ENCODE measurements around the gene NPIPA5. TPM values are rescaled to one million over a fixed set of nuclear protein-coding genes. Genes with fewer than 3 reads are reported as not detected.
"Not testable (repeated sequence)": the region's sequence is repeated elsewhere in the genome, so short reads cannot be mapped to it uniquely, and the experiment has no call there.

Gene NPIPA5
- total and polyA plus RNA-seq, 9 donors, result 3.9 to 92.2 (median 21.0) TPM

DNA sequence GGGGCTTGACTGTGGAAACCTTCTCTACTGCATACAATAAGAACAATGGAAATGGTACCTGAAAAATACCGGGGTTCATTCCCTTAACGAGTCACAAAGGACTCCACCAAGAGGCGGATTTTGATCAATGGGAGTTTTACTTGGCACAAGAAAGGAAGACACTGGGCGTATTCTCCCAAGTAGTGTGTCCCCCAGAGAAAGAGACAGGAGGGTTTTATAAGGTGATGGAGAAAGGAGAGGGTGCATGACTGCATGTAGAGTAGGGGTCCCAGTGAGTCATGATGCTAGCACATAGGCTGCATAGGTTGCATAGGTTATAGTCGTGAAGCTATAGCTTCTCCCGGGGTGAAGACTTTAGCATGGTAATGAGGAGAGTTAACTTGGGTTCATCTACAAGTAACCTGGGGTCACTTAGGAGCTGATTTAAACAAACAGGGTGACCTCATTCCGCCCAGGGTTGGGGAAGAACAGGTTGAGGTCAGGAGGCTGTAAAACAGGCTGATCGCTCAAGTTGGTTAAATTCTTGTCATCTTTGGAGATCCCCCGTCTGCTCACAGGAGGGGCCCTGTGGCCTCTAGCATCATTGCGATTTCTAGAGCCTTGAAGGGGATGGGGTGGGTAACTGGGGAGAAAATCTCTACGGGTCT, 19.0 kb upstream of the NPIPA5 start:
- WGBS, 3 donors, result 89 to 93% (median 93%) methylated on average over 11 of the region's 11 CpGs
- Histone ChIP-seq H3K27ac (no peak overlapping the region), H3K36me3 (no peaks in the 10 kb centered on the region), H3K4me1 (ENCODE audit: insufficient read depth) (peaks cover 2% of the 10 kb centered on the region), H3K4me3 (no peak overlapping the region), H3K27me3 (no peaks in the 10 kb centered on the region), H3K9me3 (no peaks in the 10 kb centered on the region)
- no peak for DNase-seq
- no peak for TF ChIP-seq POLR2A (IDR thresholded peaks at IDR 0.05)
- TF ChIP-seq, protein P1, sequence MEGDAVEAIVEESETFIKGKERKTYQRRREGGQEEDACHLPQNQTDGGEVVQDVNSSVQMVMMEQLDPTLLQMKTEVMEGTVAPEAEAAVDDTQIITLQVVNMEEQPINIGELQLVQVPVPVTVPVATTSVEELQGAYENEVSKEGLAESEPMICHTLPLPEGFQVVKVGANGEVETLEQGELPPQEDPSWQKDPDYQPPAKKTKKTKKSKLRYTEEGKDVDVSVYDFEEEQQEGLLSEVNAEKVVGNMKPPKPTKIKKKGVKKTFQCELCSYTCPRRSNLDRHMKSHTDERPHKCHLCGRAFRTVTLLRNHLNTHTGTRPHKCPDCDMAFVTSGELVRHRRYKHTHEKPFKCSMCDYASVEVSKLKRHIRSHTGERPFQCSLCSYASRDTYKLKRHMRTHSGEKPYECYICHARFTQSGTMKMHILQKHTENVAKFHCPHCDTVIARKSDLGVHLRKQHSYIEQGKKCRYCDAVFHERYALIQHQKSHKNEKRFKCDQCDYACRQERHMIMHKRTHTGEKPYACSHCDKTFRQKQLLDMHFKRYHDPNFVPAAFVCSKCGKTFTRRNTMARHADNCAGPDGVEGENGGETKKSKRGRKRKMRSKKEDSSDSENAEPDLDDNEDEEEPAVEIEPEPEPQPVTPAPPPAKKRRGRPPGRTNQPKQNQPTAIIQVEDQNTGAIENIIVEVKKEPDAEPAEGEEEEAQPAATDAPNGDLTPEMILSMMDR (IDR thresholded peaks at IDR 0.05), result no peak
- TF ChIP-seq EP300 (IDR thresholded peaks at IDR 0.05), result no peak
- intact Hi-C loops (cut with DNase I), result no loop called here

DNA sequence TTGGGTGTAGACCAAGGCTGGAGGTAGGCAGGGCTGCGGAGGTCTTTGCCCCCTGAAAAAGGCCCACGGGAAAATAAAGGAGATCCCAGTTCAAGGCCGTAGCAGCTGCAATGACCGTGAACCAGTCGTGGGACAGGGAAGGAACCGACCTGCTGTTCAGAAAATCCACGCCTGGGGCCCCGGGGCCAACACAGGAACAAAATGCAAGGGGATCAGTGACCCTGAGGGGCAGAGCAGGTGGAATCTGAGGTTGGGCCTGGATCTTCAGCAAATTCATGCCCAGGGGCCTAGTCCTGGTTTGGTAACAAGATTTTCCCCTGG, 18.4 kb upstream of the NPIPA5 start:
- peak overlapping the region; percentile 57 for H3K4me3 ChIP-seq
- intact Hi-C loops (cut with DNase I); H3K36me3 ChIP-seq; H3K4me1 ChIP-seq (ENCODE audit: insufficient read depth); H3K9me3 ChIP-seq; DNase-seq; H3K27me3 ChIP-seq: not testable (repeated sequence)
- peak overlapping the region in 1 of 2 donors; percentile 33 for H3K27ac ChIP-seq
- WGBS, 3 donors, result 69 to 77% (median 76%) methylated on average over 8 of the region's 8 CpGs

DNA sequence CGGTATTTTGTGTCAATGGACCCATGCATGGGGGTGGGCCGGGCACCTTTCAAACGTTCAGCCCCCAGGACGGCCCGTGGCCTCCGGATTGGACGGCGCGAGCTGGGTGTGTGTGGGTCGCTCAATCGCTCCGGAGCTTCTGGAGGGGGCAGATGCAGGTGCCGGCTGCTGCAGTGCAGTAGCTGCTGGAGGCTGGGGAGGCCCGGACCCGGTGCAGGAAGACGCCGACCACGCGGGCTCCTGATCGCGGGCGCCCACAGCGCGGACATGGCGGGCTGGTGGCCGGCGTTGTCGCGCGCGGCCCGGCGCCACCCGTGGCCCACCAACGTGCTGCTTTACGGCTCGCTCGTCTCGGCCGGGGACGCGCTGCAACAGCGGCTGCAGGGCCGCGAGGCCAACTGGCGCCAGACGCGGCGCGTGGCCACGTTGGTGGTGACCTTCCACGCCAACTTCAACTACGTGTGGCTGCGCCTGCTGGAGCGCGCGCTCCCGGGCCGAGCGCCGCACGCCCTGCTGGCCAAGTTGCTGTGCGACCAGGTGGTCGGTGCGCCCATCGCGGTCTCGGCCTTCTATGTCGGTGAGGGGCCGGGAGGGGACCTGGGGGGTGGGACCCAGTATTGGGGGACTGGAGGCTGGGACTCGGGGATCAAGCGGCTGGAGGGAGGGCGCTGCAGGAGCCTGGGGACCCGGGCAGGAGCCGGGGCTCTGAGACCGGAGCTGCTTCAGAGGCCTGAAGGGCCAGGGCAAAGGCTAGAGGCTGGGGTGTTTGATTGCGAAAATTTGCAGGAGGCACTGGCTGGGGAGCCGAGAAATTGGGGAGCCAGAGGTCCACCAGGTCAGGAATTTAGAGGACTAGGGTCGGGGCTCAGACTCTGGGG, 17.8 kb upstream of the NPIPA5 start, which contains the start of gene MPV17L:
TSS of gene MPV17L (plus strand) at position 124 of the 878 bp plus-strand sequence. CDS start at position 268, 144 bp downstream.
- intact Hi-C loops (cut with DNase I); H3K9me3 ChIP-seq; H3K36me3 ChIP-seq; H3K4me1 ChIP-seq (ENCODE audit: insufficient read depth); H3K27me3 ChIP-seq: not testable (repeated sequence)
- WGBS, 3 donors, result 2 to 5% (median 5%) methylated on average over 53 to 79 of the region's 79 CpGs
- H3K27ac ChIP-seq, result peak within 1 kb of the TSS; percentile 33 to 49
- peak; percentile 42 to 76 (median 51) for DNase-seq
- H3K4me3 ChIP-seq, result peak within 1 kb of the TSS; percentile 57

DNA sequence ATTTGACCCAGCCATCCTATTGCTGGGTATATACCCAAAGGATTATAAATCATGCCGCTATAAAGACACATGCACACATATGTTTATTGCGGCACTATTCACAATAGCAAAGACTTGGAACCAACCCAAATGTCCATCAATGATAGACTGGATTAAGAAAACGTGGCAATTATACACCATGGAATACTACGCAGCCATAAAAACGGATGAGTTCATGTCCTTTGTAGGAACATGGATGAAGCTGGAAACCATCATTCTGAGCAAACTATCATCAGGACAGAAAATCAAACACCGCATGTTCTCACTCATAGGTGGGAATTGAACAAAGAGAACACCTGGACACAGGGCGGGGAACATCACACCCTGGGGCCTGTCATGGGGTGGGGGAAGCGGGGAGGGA, 14.9 kb upstream of the NPIPA5 start:
- H3K36me3 ChIP-seq; H3K9me3 ChIP-seq; intact Hi-C loops (cut with DNase I); H3K27me3 ChIP-seq; H3K4me1 ChIP-seq (ENCODE audit: insufficient read depth); H3K27ac ChIP-seq; H3K4me3 ChIP-seq; DNase-seq: not testable (repeated sequence)
- WGBS, 3 donors, result 92 to 95% (median 92%) methylated on average over 7 to 8 of the region's 8 CpGs

DNA sequence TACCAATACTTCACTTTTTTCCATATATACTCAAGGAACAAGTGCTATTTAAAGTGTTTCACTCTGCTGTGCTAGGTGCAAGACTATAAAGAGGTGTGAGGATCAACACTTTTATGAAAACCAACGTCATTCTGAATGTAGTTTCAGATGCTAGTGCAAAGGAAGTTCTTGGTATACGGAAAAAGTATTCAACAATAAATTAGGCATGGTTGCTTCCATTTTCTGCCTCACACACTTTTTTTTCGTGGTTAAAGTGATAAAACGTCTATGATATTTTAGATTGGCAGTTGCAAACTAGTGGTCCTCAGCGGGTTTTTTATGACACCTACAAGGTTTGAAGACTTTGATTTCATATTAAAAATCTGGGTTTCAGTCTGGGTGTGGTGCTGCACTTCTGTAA, 11.8 kb upstream of the NPIPA5 start:
- DNase-seq; H3K27ac ChIP-seq; H3K36me3 ChIP-seq; intact Hi-C loops (cut with DNase I); H3K4me3 ChIP-seq; H3K9me3 ChIP-seq; H3K27me3 ChIP-seq; H3K4me1 ChIP-seq (ENCODE audit: insufficient read depth): not testable (repeated sequence)
- 80 to 83% (median 81%) methylated on average over 5 of the region's 5 CpGs for WGBS, 3 donors

DNA sequence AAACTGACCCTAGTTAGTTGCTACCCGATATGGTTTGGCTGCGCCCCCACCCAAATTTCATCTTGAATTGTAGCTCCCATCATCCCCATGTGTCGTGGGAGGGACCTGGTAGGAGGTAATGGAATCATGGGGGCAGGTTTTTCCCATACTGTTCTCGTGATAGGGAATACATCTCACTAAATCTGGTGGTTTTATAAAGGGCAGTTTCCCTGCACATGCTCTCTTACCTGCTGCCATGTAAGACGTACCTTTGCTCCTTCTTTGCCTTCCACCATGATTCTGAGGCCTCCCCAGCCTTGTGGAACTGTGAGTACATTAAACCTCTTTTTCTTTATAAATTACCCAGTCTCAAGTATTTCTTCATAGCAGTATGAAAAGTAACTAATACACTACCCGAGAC, 10.0 kb upstream of the NPIPA5 start:
- H3K4me3 ChIP-seq; intact Hi-C loops (cut with DNase I); H3K9me3 ChIP-seq; H3K4me1 ChIP-seq (ENCODE audit: insufficient read depth); DNase-seq; H3K27ac ChIP-seq; H3K36me3 ChIP-seq; H3K27me3 ChIP-seq: not testable (repeated sequence)
- WGBS, 3 donors, result 83 to 87% (median 83%) methylated on average over 6 of the region's 6 CpGs

DNA sequence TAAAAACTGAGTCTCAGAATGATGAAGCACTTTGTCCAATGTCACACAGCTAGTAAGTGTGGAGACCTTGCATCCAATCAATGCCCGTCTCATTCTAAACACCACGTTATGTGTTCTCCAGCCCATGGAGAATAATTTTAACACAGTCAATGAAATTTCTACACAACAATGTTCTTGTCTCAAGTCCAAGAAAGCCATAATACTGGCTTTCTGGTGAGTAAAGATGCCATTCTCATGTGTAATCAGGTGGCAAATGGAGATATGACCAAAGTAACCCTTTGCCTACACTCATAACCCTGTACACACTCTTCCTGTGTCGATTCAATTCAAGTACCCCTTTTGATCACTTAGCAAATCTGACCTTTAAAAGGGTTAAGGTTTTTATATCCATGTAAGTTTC, 4.7 kb upstream of the NPIPA5 start:
- intact Hi-C loops (cut with DNase I); H3K36me3 ChIP-seq: not testable (repeated sequence)
- 24 to 73% (median 65%) methylated on average over 3 of the region's 3 CpGs for WGBS, 3 donors

DNA sequence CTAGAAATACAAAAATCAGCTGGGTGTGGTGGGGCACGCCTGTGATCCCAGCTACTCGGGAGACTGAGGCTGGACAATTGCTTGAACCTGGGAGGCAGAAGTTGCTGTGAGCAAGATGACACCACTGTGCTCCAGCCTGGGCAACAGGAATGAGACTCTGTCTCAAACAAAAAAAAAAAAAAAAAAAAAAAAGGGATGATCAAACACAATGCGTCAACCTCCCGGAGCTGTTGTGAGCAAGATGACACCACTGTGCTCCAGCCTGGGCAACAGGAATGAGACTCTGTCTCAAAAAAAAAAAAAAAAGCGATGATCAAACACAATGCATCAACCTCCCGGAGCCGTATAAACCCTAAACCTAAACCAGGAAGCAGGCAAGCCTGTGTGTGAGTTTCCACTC, 20.6 kb downstream of the NPIPA5 start:
- 81 to 95% (median 91%) methylated on average over 3 to 5 of the region's 7 CpGs for WGBS, 3 donors
- H3K9me3 ChIP-seq; H3K36me3 ChIP-seq; H3K4me1 ChIP-seq (ENCODE audit: insufficient read depth); DNase-seq; intact Hi-C loops (cut with DNase I); H3K27ac ChIP-seq; H3K4me3 ChIP-seq; H3K27me3 ChIP-seq: not testable (repeated sequence)

More for the DNA sequence above, 4.7 kb upstream of the NPIPA5 start:
- H3K9me3 ChIP-seq; H3K27me3 ChIP-seq; H3K27ac ChIP-seq; H3K4me1 ChIP-seq (ENCODE audit: insufficient read depth); H3K4me3 ChIP-seq; DNase-seq: not testable (repeated sequence)

DNA sequence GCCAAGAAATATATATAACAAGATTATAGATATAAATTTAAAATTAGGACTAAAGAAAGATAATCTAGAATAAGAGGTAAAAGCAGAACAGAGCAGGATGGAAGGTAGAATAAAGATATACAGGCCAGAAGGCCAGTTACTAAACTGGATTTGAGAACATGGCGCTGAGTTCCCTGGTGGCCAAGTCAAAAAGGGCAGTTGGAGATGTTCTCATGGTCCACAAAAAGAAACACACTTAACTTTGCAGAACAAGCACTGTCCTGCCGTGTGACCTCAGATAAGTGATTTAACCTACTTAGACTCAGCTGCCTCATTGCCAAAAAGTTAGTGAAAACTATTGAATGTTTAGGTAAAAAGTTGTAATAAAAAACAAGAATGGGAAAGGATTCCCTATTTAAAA, 23.2 kb downstream of the NPIPA5 start:
- no CpG with 5 or more reads among the region's 2 CpGs for WGBS, 3 donors
- intact Hi-C loops (cut with DNase I); H3K9me3 ChIP-seq: not testable (repeated sequence)

DNA sequence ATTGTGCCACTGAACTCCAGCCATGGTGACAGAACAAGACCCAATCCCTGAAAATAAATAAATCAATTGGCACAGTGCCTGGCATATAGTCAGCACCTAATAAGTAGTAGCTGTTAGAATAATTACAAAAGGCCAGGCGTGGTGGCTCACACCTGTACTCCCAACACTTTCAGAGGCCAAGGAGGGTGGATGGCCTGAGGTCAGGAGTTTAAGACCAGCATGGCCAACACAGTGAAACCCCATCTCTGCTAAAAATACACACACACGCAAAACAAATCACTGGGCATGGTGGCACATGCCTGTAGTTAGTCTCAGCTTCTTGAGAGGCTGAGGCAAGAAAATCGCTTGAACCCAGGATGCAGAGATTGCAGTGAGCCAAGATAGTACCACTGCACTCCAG, 25.2 kb downstream of the NPIPA5 start:
- intact Hi-C loops (cut with DNase I), result not testable (repeated sequence)

More for the DNA sequence above, 23.2 kb downstream of the NPIPA5 start:
- H3K27me3 ChIP-seq; H3K4me1 ChIP-seq (ENCODE audit: insufficient read depth); H3K4me3 ChIP-seq; DNase-seq; H3K27ac ChIP-seq; H3K36me3 ChIP-seq: not testable (repeated sequence)

More for the DNA sequence above, 25.2 kb downstream of the NPIPA5 start:
- not testable (repeated sequence) for H3K27me3 ChIP-seq; H3K4me3 ChIP-seq; H3K27ac ChIP-seq; H3K36me3 ChIP-seq; DNase-seq; H3K9me3 ChIP-seq; H3K4me1 ChIP-seq (ENCODE audit: insufficient read depth)
- WGBS, 3 donors, result 80 to 91% (median 83%) methylated on average over 1 of the region's 3 CpGs
